DMS53 treated with DMSO at 0.1 percent for 48 hours (cell line): ENCODE data around the gene MYMX.

Experiments
- DNase-seq: peaks from one replicate; lab custom pipeline; 2025; ENCODE audit not compliant: unreplicated experiment; lab: John Stamatoyannopoulos, UW

The MYMX gene

DNA sequence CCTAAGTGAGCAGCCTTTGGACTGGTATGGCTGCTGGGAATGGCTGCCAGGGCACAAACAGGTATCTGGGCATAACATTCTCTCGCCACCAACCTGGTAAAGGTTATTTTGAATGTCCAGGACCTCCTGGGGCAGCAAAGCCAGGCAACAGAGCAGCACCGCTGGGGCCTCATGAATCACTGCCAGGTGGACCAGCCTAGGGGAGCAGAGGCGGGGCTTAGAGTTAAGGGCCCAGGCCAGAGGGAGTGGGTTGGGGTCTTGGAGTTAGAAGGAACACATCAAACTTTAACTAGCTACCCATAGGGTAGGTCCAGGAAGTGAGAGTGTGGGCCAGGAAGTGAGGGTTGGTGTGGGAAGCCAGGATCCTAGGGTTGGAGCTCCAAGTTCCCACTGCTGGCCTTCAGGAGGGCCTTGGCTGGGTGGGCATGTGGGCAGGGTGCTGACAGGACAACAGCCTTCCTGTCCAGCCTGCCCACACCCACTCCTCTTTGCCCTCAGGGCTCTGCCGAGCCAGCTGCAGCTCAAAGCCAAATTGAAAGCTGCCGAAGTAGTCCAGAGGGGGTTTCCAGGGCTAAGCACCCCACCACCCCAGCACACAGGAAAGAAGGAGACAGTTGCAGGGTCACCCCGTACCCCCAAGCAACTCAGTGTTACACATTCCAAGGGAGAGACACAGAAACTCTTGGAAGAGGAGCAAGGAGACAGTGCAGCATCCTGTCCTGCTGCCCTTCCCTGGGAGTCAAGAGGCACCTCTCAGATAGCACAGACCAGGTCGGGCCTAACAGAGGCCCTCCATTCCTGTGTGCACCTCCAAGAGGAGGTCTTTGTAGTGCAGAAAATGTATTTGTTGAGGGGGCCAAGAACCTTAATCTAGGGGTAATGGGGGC lies 46.0 kb downstream of the MYMX start:
- no peak for DNase-seq

DNA sequence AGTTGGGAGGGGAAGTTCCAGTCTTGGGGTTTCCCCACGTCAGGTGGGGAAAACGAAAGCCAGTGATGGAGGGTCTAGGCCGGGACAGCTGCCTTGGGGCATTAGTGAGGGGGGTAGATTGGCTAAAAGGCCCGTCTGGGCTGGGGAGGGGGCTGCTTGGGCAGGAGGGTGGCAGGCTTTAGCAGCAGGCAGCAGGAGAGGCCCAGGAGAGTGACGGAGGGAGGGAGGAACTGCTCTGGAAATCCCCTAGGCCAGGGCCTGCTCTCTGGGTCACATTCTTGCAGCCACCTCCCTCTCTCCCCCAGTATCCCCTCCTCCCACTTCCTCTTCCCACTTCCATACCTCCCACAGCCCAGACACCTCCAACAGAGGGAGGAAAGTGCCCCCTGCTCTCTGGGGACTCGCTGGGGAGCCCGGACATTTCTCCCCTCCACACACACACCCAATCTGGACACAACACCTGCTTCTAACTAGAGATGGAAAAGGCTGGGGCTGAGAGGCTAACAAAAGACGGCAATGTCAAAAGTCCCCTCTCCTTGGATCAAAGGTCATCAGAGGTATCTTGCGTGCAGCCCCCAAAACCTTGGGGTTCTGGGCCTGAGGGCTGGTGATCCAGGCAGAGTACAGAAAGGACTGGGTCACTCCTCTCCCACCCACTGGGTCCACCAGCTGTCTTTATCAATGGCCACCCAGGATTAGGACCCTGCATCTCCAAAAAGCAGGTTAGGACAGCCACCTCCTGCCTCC lies 46.8 kb downstream of the MYMX start:
- DNase-seq: no peak

DNA sequence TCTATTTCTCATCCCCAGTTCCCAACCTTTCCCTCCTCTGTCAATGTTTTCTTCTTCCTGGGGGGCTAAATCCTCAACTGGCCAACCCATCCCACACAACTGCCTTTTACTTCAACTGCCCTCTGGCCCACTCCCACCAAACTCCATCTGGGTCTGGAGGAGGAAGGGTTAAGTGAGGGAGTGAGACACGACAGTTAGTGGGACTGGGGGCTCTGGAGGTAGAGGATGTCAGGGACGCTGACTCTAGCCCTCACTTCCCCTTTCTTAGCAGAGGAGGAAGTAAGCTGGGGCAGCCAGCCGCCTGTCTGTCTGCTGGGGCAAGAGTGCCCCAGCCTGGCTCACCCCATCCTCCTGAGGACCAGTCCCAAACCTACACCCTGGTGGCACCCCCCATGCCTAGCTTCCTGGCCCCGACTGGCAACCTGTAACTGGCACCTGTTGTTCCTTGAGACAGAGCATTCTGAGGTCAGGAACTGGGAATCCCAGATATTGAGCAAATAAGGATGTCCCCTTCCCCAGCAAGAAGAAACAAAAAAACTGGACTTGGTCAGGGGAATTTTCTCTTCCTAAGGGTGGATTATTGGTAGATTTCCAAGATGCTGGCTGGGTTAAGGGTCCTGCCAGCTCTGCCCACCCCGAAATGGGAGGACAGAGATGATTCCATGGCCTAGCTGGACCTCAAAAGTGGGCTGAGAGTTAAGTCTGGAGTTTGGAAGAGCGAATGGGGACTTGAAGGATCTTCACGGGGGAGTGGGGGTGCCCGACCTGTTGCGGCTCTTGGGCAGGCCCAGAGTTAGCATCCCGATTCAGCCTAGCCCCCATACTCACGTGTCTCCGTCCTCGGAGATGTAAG lies 47.7 kb downstream of the MYMX start:
- no peak for DNase-seq

DNA sequence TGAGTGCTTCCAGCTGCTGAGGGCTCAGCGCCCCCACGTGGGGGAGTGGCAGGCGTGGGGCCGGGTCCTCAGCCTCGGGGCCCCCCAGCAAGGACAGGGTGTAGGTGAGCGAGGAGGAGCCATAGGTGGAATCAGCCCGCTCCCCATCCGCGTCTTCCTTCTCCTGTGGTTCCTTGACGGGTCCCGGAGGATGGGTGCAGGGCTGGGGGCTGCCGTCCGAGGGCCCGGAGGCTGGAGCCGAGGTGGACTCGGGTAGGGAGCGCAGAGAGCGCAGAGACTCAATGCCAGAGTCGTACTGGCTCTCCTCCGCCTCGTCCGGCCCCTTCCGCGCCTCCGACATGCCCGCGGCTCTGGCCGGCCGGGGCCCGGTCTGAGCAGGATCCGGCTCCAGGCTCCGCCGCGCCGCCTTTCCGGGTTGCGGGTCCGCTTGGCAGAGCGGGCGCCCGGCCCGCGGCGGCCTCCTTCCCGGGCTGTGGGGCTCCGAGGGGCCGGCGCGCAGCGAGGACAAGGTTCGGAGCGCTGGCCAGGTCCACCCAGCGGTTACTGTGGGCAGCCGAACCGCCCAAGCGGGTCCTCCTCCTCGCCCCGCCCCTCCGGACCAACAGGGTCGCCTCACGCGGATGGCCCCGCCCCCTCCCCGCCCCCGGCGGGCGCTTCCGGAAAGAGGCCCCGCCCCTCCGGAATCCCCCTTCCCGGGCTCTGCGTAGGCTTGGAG lies 48.4 kb downstream of the MYMX start, which contains the start of gene NFKBIE:
Gene NFKBIE, minus strand, starts transcription at position 545 of the 715 bp plus-strand sequence. Its CDS starts 205 bp downstream, at position 340.
- peak; percentile 74 for DNase-seq

GRCh38 chr6:44265722-44266233 lies 49.1 kb downstream of the MYMX start:
- DNase-seq: no peak

- no peak for DNase-seq
These were observed 49.6 kb downstream of the MYMX start for GRCh38 chr6:44266347-44266746.

DNA sequence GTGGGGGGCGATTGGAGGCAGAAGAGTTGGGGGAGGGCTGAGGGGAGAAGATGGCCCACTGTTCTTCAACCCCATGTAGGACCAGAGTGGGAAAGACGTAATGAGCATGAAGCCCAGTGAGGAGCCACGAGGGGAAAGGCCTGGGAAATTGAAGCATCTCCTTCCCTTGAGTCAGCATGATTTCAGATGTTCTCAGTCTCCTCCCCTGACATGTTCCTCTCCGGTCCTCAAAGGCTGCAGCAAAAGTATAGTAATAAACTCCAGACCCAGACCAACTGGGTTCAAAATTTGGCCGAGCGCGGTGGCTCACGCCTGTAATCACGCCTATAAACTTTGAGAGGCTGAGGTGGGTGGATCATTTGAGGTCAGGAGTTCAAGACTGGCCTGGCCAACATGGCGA lies 50.5 kb downstream of the MYMX start:
- no peak for DNase-seq
